ENCODE results near the gene CCDC92B.
"Not testable (repeated sequence)": the region's sequence is repeated elsewhere in the genome, so short reads cannot be mapped to it uniquely, and the experiment has no call there.

CCDC92B gene

GRCh38 chr17:2795441-2796163 lies 46.1 kb upstream of the CCDC92B start:
- TF ChIP-seq CTCF (IDR thresholded peaks at IDR 0.05; ENCODE audit: insufficient read depth, low read depth, low read length, missing control alignments), result no peak
- DNase-seq (ENCODE audit: low read depth), result no peak
- H3K4me3 ChIP-seq (ENCODE audit: low read depth, low read length), result peak overlapping the region; percentile 9

GRCh38 chr17:2794111-2794803 lies 44.8 kb upstream of the CCDC92B start:
- TF ChIP-seq CTCF (IDR thresholded peaks at IDR 0.05; ENCODE audit: insufficient read depth, low read depth, low read length, missing control alignments), result no peak
- peak; percentile 22 for DNase-seq (ENCODE audit: low read depth)
- no peak overlapping the region for H3K4me3 ChIP-seq (ENCODE audit: low read depth, low read length)

- peak; percentile 45 for DNase-seq (ENCODE audit: low read depth)
- H3K4me3 ChIP-seq (ENCODE audit: low read depth, low read length), result no peak overlapping the region
- no peak for TF ChIP-seq CTCF (IDR thresholded peaks at IDR 0.05; ENCODE audit: insufficient read depth, low read depth, low read length, missing control alignments)
These were observed 43.1 kb upstream of the CCDC92B start for GRCh38 chr17:2792366-2793169.

GRCh38 chr17:2789700-2790099 lies 40.2 kb upstream of the CCDC92B start:
- no peak for DNase-seq (ENCODE audit: low read depth)
- no peak overlapping the region for H3K4me3 ChIP-seq (ENCODE audit: low read depth, low read length)
- TF ChIP-seq CTCF (IDR thresholded peaks at IDR 0.05; ENCODE audit: insufficient read depth, low read depth, low read length, missing control alignments), result no peak

- peak; percentile 81 for TF ChIP-seq CTCF (IDR thresholded peaks at IDR 0.05; ENCODE audit: insufficient read depth, low read depth, low read length, missing control alignments)
- DNase-seq (ENCODE audit: low read depth), result peak; percentile 87
- H3K4me3 ChIP-seq (ENCODE audit: low read depth, low read length), result no peak overlapping the region
These were observed 36.9 kb upstream of the CCDC92B start for GRCh38 chr17:2786176-2786881.

GRCh38 chr17:2785376-2785775 lies 35.9 kb upstream of the CCDC92B start:
- not testable (repeated sequence) for H3K4me3 ChIP-seq (ENCODE audit: low read depth, low read length); DNase-seq (ENCODE audit: low read depth)

Data from GM12865 (cell line).